Measurements from ENCODE around the gene ASCC2.
A peak's percentile ranks its signal among the peaks of the same experiment; 100 is the strongest.
"Not testable (repeated sequence)": the region's sequence is repeated elsewhere in the genome, so short reads cannot be mapped to it uniquely, and the experiment has no call there.

Gene ASCC2

DNA sequence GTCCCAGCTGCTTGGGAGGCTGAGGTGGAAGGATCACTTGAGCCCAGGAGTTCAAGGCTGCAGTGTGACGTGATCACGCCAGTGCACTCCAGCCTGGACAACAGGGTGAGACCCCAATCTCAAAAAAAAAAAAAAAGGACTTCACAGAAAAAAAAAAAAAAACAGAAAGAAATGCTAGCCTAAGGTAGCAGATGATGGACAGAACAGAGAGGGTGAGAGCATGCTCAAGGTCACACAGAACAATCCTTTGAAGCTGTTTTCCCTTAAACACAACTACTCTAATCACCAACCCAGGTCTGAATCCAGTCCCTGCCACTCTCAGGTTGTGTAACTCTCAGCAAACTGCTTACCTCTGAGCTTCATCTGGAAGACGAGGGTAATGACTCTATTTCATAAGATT, 81.0 kb downstream of the ASCC2 start:
- no peak for DNase-seq (ENCODE audit: extremely low spot score)
- TF ChIP-seq LEF1 (IDR thresholded peaks at IDR 0.05; ENCODE audit: borderline replicate concordance) (no peak), ZNF384 (IDR thresholded peaks at IDR 0.05) (peak; percentile 60)
- POLR2A ChIA-PET, result interaction anchor here (0.6 to 4.2 kb wide), 2 partner anchors 9 to 14 kb away, joined by 3 to 16 read pairs; partner anchors contain the start of genes UQCR10 and ZMAT5
- CTCF ChIA-PET, result no interaction called here

DNA sequence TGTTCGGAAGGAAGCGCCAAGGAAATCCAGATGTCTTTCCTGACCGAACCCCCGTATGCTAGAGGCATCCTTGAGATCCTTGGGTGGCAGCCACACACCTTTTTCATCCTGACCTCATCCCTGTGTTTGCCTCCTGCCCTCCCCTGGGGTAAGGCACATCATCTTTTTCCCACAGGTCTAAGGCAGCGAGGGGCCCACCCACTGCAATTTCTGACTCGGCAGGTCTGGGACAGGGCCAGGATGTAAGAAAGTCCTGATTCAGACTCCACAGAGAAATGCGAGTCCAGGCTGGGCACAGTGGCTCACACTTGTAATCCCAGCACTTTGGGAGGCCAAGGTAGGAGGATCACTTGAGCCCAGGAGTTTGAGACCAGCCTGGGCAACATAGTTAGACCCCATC, 81.7 kb downstream of the ASCC2 start:
- TF ChIP-seq SUZ12 (IDR thresholded peaks at IDR 0.05) (no peak), HDGF (IDR thresholded peaks at IDR 0.05; ENCODE audit: borderline replicate concordance) (no peak), FOXK2 (IDR thresholded peaks at IDR 0.05) (no peak), L3MBTL2 (conservative IDR thresholded peaks at IDR 0.05) (no peak), LEF1 (IDR thresholded peaks at IDR 0.05; ENCODE audit: borderline replicate concordance) (no peak), ZNF384 (IDR thresholded peaks at IDR 0.05) (no peak), FOXA1 (IDR thresholded peaks at IDR 0.05) (no peak), ELF4 (IDR thresholded peaks at IDR 0.05) (no peak), FOXM1 (IDR thresholded peaks at IDR 0.05; ENCODE audit: borderline replicate concordance) (no peak), BHLHE40 (IDR thresholded peaks at IDR 0.05; ENCODE audit: borderline replicate concordance) (no peak), NFRKB (IDR thresholded peaks at IDR 0.05) (no peak), CTBP1 (IDR thresholded peaks at IDR 0.05; ENCODE audit: borderline replicate concordance) (no peak), PKNOX1 (IDR thresholded peaks at IDR 0.05) (no peak), SP1 (IDR thresholded peaks at IDR 0.05) (no peak), ARNT (IDR thresholded peaks at IDR 0.05) (no peak), TARDBP (IDR thresholded peaks at IDR 0.05) (no peak)
- CTCF ChIA-PET, result no interaction called here
- POLR2A ChIA-PET, result interaction anchor here (4.2 kb wide), 1 partner anchor 10 kb away, joined by 16 read pairs; the partner anchor contains the start of genes UQCR10 and ZMAT5
- DNase-seq (ENCODE audit: extremely low spot score), result no peak

- TF ChIP-seq PKNOX1 (IDR thresholded peaks at IDR 0.05), result no peak
- no peak for TF ChIP-seq SUZ12 (IDR thresholded peaks at IDR 0.05)
- TF ChIP-seq NFRKB (IDR thresholded peaks at IDR 0.05), result no peak
- TF ChIP-seq ARNT (IDR thresholded peaks at IDR 0.05), result no peak
- no peak for DNase-seq (ENCODE audit: extremely low spot score)
- ChIA-PET CTCF (no interaction called here), POLR2A (interaction anchor here (4.2 kb wide), 1 partner anchor 11 kb away, joined by 16 read pairs; the partner anchor contains the start of genes UQCR10 and ZMAT5)
Observed at GRCh38 chr22:29755889-29756288, 82.2 kb downstream of the ASCC2 start.

DNA sequence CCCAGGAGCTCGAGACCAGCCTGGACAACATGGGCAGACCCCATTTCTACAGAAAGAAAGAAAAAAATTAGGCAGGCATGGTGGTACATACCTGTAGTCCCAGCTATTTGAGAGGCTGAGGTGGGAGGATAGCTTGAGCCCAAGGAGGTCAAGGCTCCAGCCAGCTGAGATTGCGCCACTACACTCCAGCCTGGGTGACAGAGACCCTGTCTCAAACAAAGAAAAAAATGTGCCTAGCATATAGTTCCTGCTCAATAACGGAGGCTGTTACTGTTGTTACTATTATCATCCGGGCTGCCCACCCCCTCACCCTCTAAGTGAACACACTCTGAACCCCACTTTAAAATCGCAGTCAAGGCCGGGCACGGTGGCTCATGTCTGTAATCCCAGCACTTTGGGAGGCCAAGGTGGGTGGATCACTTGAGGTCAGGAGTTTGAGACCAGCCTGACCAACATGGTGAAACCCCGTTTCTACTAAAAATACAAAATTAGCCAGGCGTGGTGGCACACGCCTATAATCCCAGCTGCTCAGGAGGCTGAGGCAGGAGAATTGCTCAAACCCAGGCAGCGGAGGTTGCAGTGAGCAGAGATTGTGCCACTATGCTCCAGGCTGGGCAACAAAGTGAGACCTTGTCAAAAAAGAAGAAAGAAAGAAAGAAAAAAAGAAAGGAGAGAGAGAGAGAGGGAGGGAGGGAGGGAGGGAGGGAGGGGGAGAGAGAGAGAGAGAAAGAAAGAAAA, 83.2 kb downstream of the ASCC2 start:
- ChIA-PET POLR2A (interaction anchor here (4.2 kb wide), 1 partner anchor 12 kb away, joined by 16 read pairs; the partner anchor contains the start of genes UQCR10 and ZMAT5), CTCF (interaction anchor here (0.6 kb wide), 1 partner anchor 527 kb away, joined by 3 read pairs; no protein-coding TSS in a partner anchor)
- not testable (repeated sequence) for DNase-seq (ENCODE audit: extremely low spot score)

- TF ChIP-seq PKNOX1 (IDR thresholded peaks at IDR 0.05) (no peak), BHLHE40 (IDR thresholded peaks at IDR 0.05; ENCODE audit: borderline replicate concordance) (no peak), FOXK2 (IDR thresholded peaks at IDR 0.05) (no peak), LEF1 (IDR thresholded peaks at IDR 0.05; ENCODE audit: borderline replicate concordance) (no peak), L3MBTL2 (conservative IDR thresholded peaks at IDR 0.05) (no peak), SP1 (IDR thresholded peaks at IDR 0.05) (no peak), ARNT (IDR thresholded peaks at IDR 0.05) (no peak), NFRKB (IDR thresholded peaks at IDR 0.05) (no peak), TARDBP (IDR thresholded peaks at IDR 0.05) (no peak), ZNF384 (IDR thresholded peaks at IDR 0.05) (no peak)
- CTCF ChIA-PET, result interaction anchor here (0.6 kb wide), 1 partner anchor 528 kb away, joined by 3 read pairs; no protein-coding TSS in a partner anchor
- DNase-seq (ENCODE audit: extremely low spot score), result no peak
- POLR2A ChIA-PET, result interaction anchor here (1.4 to 4.2 kb wide), 2 partner anchors 12 to 13 kb away, joined by 4 to 16 read pairs; partner anchors contain the start of genes UQCR10 and ZMAT5
Observed at GRCh38 chr22:29753808-29754657, 84.0 kb downstream of the ASCC2 start.

- POLR2A ChIA-PET, result no interaction called here
Observed at GRCh38 chr22:29751669-29752068, 86.4 kb downstream of the ASCC2 start.

More at GRCh38 chr22:29751669-29752068, 86.4 kb downstream of the ASCC2 start:
- CTCF ChIA-PET, result no interaction called here
- DNase-seq (ENCODE audit: extremely low spot score), result no peak
- no peak for TF ChIP-seq FOXM1 (IDR thresholded peaks at IDR 0.05; ENCODE audit: borderline replicate concordance)
- TF ChIP-seq LEF1 (IDR thresholded peaks at IDR 0.05; ENCODE audit: borderline replicate concordance), result no peak
- TF ChIP-seq L3MBTL2 (conservative IDR thresholded peaks at IDR 0.05), result no peak
- no peak for TF ChIP-seq ELF4 (IDR thresholded peaks at IDR 0.05)
- TF ChIP-seq FOXK2 (IDR thresholded peaks at IDR 0.05), result no peak
- TF ChIP-seq NFRKB (IDR thresholded peaks at IDR 0.05), result no peak
- TF ChIP-seq SP1 (IDR thresholded peaks at IDR 0.05), result no peak
- no peak for TF ChIP-seq FOXA1 (IDR thresholded peaks at IDR 0.05)
- no peak for TF ChIP-seq ZNF384 (IDR thresholded peaks at IDR 0.05)
- no peak for TF ChIP-seq ARNT (IDR thresholded peaks at IDR 0.05)
- TF ChIP-seq HDGF (IDR thresholded peaks at IDR 0.05; ENCODE audit: borderline replicate concordance), result no peak

Measured in HEK293T (cell line).